ENCODE measurements around the gene TSC2.

- TF ChIP-seq CTCF (IDR thresholded peaks at IDR 0.05; ENCODE audit: low read length) (no peak), EZH2 (IDR thresholded peaks at IDR 0.05; ENCODE audit: borderline replicate concordance, low read length) (no peak)
Measured at GRCh38 chr16:2070576-2071453, 23.0 kb downstream of the TSC2 start.
